Fibroblast of lung (primary cell): ENCODE results near the gene ERFL.

ENCODE experiments used
- CTCF ChIP-seq, 2 donors: IDR thresholded peaks in 1 of 2; conservative IDR thresholded peaks in 1 of 2; 1 replicate in 1 of 2; 2 replicates in 1 of 2; pipeline ENCODE4 v1.5.1; 2011 to 2012; ENCODE audit warnings: low read length in 2 of 2, control low read depth in 1 of 2, inconsistent platforms in 1 of 2, low read depth in 1 of 2, mild to moderate bottlenecking in 1 of 2
- EZH2 ChIP-seq: IDR thresholded peaks from 2 replicates; pipeline ENCODE4 v1.5.1; 2012; ENCODE audit warnings: low read length, control low read depth, mild to moderate bottlenecking; ENCODE audit errors: missing control alignments

GRCh38 chr19:41895745-41896580 lies 32.3 kb downstream of the ERFL start:
- TF ChIP-seq CTCF (conservative IDR thresholded peaks at IDR 0.05 in 1 of 2, IDR thresholded peaks at IDR 0.05 in 1 of 2; ENCODE audit: low read depth in 1 of 2, low read length in 2 of 2) (peak in 1 of 2 donors; percentile 26), EZH2 (no peak)
